Mammary epithelial cell (primary cell): ENCODE data around the gene CHN2.

ENCODE experiments used
- CTCF ChIP-seq, 2 donors: IDR thresholded peaks in 1 of 2; conservative IDR thresholded peaks in 1 of 2; 2 replicates each; pipeline ENCODE4 v1.5.1; 2011 to 2012; ENCODE audit warnings: inconsistent platforms in 2 of 2, low read length in 2 of 2, mild to moderate bottlenecking in 2 of 2, control low read depth in 1 of 2, low read depth in 1 of 2; ENCODE audit not compliant: insufficient read depth in 1 of 2; ENCODE audit errors: extremely low read depth in 1 of 2
- EZH2 ChIP-seq: IDR thresholded peaks from 2 replicates; pipeline ENCODE4 v1.6.1; 2012; ENCODE audit warnings: low read length, inconsistent platforms, borderline replicate concordance

- no peak for TF ChIP-seq EZH2
- no peak for TF ChIP-seq CTCF (conservative IDR thresholded peaks at IDR 0.05 in 1 of 2, IDR thresholded peaks at IDR 0.05 in 1 of 2; ENCODE audit: extremely low read depth in 1 of 2, insufficient read depth in 1 of 2, low read depth in 1 of 2, low read length in 2 of 2)
These were observed 30.7 kb upstream of the CHN2 start for GRCh38 chr7:29163854-29164253.
